Fibroblast of skin of abdomen (primary cell): ENCODE results near the gene ARSG.
"Not testable (repeated sequence)": the region's sequence is repeated elsewhere in the genome, so short reads cannot be mapped to it uniquely, and the experiment has no call there.

ENCODE experiments used
- DNase-seq: peaks from one replicate; pipeline ENCODE4 v3.0.0-alpha.2; 2013

The ARSG gene

GRCh38 chr17:68277807-68278206 lies 13.5 kb upstream of the ARSG start:
- no peak for DNase-seq

GRCh38 chr17:68281965-68282364 lies 9.3 kb upstream of the ARSG start:
- not testable (repeated sequence) for DNase-seq

GRCh38 chr17:68288375-68288774 lies 2.9 kb upstream of the ARSG start:
- DNase-seq, result no peak

- DNase-seq, result no peak
Observed at GRCh38 chr17:68288804-68289203, 2.5 kb upstream of the ARSG start.

- DNase-seq, result no peak
Observed at GRCh38 chr17:68289473-68289872, 1.8 kb upstream of the ARSG start.

DNA sequence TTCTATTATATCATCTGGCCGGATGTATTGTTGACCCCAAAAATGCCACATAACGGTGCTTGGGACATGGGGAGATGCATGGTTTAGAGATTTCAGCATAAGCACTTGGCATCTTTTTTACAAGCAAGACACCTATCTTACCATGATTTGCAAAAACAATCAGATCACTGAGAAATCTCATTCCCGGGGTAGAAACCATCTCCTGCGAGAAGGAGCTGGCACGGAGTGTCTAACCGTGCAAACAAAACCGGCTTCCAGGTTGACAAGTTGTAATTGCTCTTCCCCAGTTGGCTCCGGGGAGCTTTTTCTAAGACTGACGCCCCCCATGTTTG lies 1.4 kb upstream of the ARSG start:
- DNase-seq, result no peak

GRCh38 chr17:68290268-68290954 lies 884 bp upstream of the ARSG start:
- no peak for DNase-seq

DNA sequence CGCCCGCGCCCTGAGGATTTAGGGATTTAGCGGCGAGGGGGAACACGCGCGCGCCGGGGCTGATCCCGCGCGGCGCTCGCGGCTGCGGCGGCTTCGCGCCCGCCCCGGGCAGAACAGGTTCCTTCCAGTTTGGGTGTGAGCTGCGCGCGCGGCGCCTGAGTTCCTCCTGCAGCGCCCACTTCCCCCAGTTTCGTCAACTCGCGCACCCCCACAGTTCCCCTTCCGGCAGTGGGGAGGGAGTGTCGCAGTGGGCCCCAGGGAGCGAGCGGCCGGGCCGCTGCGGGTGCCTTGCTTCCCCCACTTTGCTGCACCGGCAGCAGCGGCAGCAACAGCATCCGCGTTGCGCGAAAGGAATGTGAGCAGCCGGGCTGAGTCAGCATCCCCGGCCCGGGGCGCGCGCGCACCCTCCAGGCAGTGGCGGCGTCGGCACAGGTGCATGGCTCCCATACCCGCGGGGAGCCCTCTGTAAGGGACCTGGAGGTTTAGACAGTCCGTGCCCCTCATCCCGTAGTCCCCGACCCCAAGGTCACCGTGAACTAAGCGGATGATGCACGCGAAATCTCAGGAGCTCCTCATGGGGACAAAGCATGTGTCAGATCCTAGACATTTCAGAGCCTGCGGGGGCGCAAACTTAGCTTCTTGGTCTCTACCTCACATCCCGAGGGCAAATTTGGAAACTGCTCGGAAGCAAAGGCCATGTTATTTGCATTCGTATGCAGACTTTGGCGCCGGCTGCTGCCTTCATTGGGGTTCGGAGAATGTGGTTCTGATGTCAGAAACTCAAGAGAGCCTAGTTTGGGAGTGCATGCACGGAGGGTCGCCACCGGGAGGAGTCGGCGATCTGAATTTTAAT lies 767 bp downstream of the ARSG start:
- peak; percentile 59 for DNase-seq

DNA sequence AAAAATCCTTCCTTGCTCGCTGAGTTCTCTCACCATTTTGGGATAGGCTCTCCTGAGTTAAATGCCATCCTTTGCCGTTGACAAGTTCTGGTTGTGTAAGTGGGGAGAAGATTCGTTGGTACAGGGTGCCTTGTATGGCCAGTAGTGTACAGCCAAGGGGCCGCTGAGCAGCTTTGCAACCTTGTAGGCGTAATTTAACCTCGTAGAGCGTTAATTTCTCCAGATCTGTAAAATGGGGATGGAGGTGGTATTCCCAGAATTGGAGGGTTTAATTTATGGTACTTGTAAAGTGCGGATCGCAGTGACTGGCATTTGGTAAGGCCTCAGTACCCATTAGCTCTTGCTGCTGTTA lies 1.4 kb downstream of the ARSG start:
- DNase-seq, result no peak

GRCh38 chr17:68293490-68294195 lies 2.3 kb downstream of the ARSG start:
- DNase-seq, result no peak

DNA sequence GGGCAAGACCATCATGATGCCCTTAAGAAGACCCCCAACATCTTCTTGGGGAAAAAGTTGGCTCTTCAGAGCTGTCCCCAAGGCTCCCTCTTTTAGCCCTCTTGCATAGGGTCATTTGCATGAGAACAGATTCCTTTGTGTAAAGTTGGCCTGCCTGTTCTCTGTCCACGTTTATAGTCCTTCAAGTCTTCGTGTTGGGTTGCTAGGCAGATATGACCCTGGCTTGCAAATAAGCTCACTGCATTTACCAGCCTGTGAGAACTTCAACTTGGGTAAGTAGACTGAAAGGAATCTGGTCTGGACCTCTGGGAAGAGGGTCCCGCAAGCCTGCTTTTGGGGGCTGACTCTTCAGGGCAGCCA lies 2.9 kb downstream of the ARSG start:
- DNase-seq, result no peak

DNA sequence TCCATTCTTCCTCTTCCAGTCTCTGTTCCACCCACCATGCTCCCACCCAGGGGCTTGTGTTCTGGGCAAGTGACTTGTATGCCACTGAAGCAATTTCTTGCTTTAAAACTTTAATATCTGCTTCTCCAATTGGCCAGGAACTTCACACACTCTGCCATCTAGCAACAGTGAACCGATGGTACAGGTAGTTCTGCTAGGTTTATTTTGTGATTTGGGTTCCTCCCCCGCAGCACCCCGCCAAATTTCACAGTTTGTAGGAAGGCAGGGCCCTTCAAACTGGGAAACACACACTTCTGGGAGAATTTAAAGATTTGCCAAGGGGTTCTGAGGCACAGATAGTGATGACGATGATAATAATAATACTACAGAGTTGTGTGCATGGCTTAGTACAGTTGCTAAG lies 3.3 kb downstream of the ARSG start:
- DNase-seq, result no peak

- no peak for DNase-seq
Observed at GRCh38 chr17:68295086-68295485, 3.8 kb downstream of the ARSG start.

DNA sequence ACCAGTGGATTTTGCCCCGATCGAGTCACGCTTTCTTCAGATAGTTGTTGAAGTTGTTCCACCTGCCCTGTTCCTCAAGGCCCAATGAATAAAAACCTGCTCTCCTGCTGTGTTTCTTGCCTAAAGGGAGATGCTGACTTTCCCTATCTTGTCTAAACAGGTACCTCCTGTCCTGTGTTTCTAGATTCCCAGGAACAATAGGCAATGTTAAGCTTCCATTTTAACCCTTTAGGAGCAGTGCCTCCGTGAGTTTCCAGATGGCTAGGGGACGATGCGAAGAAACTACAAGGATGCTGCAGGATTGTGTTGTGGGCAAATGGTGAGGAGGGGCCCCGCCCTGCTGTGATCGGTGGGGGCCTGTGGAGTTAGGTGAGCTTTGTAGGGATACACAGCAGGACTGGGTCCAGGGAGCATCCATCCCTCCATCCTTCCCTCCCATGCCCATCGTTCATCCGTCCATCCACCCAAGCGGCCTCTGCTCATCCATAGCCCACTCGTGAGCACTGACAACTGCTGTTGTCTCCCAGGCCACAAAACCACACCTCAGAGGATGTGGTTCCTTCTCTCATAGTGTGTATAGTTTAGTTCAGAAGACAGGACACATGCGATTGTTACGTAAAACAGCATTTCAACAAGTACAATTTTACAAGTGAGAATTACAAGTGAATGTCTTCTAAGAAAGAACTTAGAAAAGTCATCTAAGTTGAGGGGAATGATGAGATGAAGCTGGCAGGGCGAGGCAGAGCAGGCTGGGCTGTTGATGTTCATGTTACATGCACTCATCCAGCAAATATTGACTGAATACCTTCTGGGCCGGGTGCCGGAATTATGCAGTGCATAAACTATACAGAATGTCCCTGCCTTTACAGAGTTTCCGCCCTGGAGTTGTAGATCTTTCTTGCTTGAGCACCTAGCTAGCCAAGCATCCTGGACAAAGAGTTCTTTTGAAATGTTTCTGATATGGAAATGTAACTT lies 5.2 kb downstream of the ARSG start:
- no peak for DNase-seq

GRCh38 chr17:68297195-68297594 lies 5.9 kb downstream of the ARSG start:
- DNase-seq, result no peak

GRCh38 chr17:68298601-68299000 lies 7.3 kb downstream of the ARSG start:
- DNase-seq, result no peak

GRCh38 chr17:68299817-68300216 lies 8.5 kb downstream of the ARSG start:
- no peak for DNase-seq

DNA sequence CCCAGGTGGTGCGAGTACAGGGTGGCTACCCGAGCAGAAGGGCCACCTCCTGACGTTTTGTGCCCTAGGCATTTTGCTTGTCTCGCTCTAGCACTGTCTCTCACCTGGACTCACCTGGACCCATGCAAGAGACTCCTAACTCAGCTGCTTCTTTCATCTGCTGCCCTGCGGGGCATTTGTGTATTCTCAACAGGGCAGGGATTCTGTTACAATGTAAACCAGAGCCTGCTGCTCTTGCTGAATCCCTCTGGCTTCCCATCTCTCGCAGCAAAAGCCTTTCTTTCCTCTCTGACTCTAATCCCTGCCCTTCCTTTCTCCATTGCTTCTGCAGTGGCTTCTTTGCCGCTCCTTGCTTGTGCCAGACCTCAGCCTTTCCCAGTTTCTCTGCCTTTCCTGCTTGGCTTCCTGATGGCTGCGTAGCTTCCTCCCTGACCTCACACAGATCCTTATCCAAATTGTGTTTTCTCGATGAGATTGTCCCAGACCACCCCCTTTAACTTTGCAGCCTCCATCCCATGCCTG lies 10.2 kb downstream of the ARSG start:
- DNase-seq, result no peak

- DNase-seq, result no peak
Observed at GRCh38 chr17:68302066-68302564, 10.8 kb downstream of the ARSG start.

- no peak for DNase-seq
Observed at GRCh38 chr17:68302666-68303065, 11.4 kb downstream of the ARSG start.

DNA sequence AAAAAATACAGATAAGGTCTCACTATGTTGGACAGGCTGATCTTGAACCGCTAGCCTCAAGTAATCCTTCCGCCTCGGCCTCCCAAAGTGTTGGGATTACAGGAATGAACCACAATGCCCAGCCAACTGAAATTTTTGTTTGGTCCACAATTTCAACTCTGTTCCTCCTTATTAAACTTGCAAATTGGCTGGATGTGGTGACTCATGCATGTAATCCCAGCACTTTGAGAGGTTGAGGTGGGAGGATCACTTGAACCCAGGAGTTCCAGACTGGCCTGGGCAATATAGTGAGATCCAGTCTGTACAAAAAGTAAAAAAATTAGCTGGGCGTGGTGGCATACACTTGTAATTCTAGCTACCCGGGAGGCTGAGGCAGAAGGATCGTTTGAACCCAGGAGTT lies 13.4 kb downstream of the ARSG start:
- no peak for DNase-seq

GRCh38 chr17:68305142-68305541 lies 13.8 kb downstream of the ARSG start:
- DNase-seq, result no peak
